Cortex of kidney (tissue), 1 donor: ENCODE measurements around the gene NMT1.
"Not testable (repeated sequence)": the region's sequence is repeated elsewhere in the genome, so short reads cannot be mapped to it uniquely, and the experiment has no call there.

Experiments used
- DNase-seq: peaks from one replicate; lab custom pipeline; 2025; lab: John Stamatoyannopoulos, UW

Gene NMT1

GRCh38 chr17:45120558-45120957 lies 59.4 kb downstream of the NMT1 start:
- no peak for DNase-seq

DNA sequence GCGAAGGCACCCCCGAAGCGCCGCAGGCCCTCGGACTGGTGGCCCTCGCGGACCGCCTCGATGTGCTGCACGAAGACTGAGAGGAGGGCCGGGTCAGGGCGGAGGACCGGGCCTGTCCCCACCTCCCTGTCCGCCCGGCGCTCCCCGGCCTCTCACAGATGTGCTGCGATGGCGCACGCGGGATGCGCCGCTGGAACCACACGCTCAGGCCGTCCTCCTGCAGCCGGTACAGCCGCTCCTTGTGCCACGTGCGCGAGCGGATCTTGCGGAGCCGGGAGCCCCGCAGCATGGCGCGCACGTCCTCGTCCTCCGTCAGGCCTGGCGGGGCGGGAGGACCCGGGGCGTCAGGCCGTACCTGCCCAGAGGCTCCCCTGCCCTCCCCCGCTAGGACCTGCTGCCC lies 59.9 kb downstream of the NMT1 start:
- DNase-seq = no peak

- no peak for DNase-seq
These were observed 62.1 kb downstream of the NMT1 start for GRCh38 chr17:45123076-45123770.

DNA sequence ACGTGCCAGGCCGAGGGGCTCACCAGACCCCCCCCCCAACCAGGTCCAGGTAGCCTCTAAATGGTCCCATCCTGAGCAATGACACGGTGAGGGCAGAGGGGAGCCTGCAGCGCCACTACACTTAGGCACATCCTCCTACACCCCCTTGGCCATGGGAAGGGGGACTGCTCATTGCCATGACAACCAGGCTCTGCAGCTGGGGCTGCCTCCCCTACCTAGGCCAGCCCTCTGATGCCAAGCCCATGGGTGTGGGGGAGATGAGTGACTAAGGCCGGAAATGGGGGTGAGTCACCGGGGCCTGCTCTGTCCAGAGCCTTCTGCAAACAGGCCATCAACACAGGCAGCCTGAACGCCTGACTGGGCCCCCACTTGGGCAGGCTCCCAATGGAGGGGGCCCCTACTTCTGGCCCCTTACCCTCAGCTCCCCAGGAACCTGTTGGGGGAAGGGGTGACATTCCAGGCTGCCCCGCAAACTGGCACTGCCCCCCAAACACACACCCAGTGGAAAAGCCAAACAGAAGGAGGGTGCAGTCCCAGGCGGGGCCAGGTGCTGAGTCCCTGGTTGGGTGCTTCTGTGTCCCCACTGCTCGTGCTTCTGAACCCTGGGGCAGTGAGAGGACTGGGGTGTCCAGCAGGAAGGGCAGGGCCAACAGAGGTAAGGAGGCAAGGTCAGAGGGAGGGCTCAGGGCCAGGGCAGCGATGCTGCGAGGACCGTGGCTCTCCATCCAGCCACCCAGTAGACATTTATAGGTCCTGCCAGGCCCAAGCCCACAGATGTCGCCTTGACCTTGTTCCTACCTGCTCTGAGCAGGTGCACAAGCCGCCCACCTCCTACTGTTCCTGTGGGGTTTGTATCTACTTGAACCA lies 63.0 kb downstream of the NMT1 start:
- DNase-seq = no peak

- not testable (repeated sequence) for DNase-seq
These were observed 63.6 kb downstream of the NMT1 start for GRCh38 chr17:45124797-45125122.

DNA sequence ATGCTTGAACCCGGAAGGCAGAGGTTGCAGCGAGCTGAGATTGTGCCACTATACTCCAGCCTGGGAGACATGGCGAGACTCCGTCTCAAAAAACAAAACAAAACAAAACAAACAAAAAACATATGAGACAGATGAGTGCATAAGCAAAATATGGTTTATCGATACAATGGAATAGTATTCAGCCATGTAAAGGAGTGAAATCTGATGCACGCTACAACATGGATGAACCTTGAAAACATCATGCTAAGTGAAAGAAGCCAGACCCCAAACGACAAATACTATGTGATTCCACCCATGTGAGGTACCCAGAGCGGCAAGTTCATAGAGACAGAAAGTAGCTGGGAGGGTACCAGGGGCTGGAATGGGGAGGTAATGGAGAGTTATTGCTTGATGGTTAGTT lies 64.4 kb downstream of the NMT1 start:
- DNase-seq = no peak

DNA sequence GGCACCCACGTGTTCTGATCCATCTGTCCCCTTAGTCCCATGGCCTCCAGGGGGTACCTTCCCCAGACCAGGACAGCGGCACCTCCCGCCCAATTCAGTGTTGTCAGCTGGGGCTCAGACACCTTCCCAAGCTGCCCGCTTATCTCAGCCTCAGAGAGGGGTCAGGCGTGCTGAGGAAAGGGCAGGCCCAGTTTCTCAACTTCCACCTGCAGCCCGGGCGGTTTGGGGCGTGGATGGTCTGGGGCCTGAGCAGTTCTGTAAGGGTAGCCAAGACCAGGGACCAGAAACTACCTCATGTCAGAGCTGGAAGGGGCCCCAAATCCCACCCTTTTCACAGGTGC lies 66.1 kb downstream of the NMT1 start:
- DNase-seq = no peak

DNA sequence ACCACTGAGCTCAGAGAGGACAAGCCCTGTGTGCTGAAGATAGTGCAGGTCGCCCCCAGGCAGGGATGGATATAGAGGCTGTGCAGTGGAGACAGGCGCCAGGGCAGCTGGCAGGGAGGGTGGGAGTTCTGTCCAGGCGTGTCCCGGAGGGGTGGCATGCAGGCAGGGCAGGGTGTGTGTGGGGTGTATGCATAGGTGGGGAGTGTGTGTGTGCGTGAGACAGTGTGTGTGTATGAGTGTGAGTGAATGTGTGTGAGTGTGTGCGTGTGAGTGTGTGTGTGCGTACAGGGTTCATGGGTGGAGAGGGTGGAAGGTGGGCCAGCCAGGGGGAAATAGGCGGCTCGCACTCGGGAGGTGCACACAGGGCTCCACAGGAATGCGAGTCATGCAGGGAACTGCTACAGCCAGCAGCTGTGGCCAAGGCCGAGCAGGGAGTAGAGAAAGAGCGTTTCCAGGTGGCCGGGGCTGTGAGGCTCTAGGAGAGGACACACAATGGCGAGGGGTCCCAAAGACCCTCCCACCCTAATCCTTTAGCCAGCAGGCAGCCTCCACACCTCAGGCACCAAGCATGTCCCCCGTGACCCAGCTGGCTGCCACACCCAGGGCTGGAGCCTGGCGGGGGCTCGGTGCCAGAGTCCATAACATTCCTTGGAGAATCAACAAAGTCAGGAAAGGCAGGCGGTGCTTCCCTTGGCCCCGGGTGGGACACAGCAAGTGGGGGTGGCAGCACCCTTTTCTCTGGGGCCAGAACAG lies 66.6 kb downstream of the NMT1 start:
- no peak for DNase-seq

DNA sequence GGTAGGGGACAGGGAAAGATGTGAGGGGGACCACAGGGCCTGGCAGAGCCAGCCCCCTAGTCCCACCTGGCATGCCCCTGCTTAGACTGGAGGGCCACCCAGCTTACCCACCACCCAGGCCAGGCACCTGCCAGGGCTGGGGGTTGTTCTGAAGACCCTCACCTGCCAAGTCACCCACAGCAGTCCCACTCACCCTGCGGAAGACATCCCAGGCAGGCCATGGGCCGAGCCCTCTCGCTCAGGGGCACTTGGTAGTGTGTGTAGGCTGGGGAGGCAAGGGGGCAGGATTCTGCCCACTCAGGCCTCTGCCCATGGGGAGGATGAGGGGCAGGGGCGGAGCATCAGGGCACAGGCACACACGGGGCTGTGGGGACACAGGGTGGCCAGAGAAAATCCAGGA lies 67.2 kb downstream of the NMT1 start:
- DNase-seq = no peak

DNA sequence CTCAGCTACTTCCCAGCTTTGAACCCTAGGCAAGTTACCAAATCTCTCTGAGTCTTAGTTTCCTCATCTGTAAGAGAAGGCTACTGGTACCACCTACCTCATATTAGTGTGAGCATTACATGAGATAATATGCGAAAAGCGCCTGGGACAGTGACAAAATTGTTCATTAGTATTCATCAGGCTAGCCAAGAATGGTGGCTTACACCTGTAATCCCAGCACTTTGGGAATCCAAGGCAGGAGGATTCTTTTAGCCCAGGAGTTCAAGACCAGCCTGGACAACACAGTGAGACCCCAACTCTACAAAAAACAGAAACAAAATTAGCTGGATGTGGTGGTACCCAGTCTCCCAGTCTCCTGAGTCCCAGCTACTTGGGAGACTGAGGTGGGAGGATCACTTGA lies 67.9 kb downstream of the NMT1 start:
- DNase-seq = no peak

- DNase-seq = no peak
These were observed 68.4 kb downstream of the NMT1 start for GRCh38 chr17:45129426-45129939.

- no peak for DNase-seq
These were observed 69.0 kb downstream of the NMT1 start for GRCh38 chr17:45129940-45130680.

- DNase-seq = no peak
These were observed 69.8 kb downstream of the NMT1 start for GRCh38 chr17:45130681-45131615.

GRCh38 chr17:45131616-45132319 lies 70.7 kb downstream of the NMT1 start:
- DNase-seq = no peak

GRCh38 chr17:45132320-45132571 lies 71.1 kb downstream of the NMT1 start, which contains the start of gene PLCD3:
TSS of gene PLCD3 (minus strand) at chr17:45132515. CDS start at chr17:45132410, 105 bp downstream.
- DNase-seq = no peak

DNA sequence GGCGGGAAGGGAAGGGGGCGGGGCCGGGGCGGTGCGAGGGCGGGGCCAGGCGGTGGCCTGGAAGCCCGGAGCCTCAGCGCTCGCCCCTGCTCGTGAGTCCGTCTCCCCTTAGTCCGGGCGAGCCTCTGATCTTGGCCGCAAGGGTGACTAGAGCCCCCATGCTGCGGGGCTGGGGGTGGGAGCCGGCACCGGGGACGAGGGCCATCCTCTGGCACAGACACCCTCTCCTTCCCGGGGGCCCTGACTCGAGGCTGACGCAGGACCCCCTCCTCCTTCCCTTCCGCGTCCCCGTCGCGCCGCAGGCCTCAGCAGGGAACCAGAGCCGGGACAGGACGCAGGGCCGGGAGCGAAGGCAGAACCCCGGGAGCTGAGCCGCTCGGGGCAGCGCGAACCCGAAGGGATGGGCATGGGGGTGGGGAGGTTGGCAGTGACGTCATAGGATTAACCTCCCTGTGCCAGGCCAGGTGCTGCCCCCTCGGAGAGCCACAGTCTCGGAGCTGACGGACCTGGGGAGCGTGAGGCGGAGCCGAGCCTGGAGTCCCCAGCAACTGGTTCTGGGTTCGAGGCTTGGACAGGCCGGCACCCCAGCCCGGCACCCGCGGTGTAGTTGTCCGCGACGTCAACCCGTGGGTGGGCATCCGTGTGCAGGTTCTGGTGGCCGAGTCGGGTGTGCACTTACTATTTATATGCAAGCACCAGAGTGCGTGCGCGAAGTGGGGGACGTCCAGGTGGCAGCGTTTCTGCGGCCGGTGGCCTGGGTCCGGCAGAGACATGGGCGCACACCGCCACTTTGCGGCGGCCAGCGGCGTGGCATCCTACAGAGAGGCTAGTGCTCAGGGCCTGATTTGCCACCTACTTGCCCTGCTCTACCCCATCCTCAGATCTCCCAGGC lies 71.7 kb downstream of the NMT1 start:
- DNase-seq = no peak

DNA sequence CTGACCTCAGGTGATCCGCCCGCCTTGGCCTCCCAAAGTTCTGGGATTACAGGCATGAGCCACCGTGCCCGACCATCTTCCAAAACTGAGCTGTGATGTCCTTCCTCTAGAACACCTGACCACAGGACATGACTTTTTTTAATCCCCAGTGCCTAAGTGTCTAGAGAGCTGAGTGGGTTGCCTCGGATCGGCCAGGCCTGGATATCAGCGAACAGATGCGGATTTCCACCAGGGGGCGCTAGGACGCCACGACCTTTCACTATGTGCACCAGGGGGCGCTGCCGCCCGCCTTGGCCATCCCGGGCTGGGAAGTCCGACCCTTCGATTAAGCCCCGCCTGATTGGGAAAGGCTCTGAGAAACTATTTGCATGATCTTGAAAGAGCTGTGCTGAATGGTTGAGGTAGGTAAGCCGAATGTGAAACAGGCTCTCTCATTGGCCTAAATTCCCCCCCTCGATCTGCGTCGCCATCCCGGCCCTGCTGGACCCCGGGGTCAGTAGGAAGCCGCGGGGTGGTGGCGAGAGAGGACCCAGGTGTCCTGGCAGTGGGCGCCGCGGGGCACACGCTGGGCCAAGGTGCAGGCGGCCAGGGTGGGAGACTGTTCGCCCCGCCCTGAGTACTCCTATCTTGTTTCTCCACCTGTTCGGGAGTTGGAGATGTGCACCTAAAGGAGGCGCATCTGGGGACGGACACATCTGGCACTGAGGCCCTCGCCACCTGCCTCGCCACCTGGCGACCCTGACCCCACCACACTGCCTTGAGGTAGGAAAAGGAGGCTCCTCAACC lies 74.3 kb downstream of the NMT1 start, which contains the start of gene ACBD4:
Gene ACBD4, plus strand, starts transcription at position 496 of the 786 bp plus-strand sequence. CDS start 458 bp downstream, outside the sequence.
- no peak for DNase-seq
